Measurements from ENCODE around the gene ART1.
"Not testable (repeated sequence)": the region's sequence is repeated elsewhere in the genome, so short reads cannot be mapped to it uniquely, and the experiment has no call there.

Gene ART1

DNA sequence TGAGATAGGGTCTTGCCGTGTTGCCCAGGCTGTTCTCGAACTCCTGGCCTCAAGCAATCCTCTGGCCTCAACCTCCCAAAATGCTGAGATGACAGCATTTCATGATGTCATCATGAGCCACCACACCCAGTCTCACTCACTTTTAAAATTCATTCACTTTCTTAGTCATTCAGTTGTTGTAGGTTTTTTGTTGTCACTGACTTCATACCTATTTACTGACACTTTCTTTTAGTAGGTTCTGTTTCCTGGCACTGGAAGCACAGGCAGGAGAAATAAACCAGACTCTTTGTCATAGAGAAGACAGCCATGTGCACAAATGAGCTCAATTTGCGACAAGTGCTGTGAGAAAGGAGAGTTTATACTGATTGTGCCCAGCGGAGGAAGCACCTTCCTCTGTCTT is 13.6 kb upstream of the ART1 start:
- no peak for FAIRE-seq
- no peak for DNase-seq (ENCODE audit: extremely low spot score, insufficient read length, low read depth)

DNA sequence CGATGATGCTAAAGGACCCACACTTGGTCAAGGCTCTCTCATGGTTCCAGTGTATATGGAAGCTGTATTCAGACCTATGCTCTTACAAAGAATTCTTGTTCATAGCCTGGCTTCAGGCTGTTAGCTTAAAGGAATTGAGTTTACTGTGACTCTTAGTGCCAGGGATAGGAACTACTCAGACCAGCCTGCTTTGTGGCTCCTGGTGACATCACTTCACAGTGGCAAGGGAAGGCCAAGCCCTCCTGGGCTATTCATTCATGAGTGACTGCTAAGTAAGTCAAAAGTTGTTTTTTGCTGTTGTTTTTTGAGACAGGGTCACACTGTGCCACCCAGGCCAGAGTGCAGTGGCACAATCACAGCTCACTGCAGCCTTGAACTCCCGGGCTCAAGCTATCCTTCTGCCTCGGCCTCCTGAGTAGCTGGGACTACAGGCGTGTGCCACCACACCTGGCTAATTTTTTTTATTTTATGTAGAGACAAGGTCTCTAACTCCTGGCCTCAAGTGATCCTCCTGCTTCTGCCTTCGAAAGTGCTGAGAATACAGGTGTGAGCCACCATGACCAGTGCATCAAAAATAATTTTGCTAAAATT is 12.8 kb upstream of the ART1 start:
- no peak for DNase-seq (ENCODE audit: extremely low spot score, insufficient read length, low read depth)
- no peak for FAIRE-seq

DNA sequence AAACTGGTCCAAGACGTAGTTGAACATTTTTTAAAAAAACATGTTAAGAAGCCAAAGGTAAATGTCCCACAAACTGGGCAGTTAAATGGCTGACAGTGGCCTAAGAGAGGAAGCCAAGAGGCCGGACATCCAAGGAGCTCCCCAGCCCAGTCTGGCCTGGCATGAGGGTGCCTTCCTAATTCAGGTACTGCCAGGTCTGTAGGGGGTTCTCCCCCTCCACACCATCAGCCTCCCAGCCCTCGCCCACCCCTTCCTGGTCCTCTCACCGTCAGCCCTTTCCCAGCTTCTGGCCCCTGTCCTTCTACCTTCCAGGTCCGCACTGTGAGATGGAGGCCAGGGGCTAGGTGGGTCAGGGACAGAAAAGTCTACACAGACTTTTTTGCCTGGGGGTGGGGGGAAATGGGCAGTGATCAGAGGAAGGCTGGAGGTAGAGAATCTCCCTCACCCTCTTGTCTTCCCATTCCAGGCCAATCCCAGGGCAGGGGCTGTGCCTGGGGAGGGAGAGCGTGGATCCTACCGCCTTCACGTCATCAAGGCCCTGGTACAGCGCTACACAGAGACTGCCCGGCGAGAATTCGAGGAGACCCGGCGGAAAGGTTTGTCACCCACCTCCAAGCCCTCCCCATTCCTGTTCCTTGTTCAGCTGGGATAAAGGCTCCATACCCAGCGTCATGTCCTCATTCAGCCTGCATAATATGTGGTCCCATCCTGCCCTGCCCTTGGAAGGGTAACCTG is 9.1 kb upstream of the ART1 start:
- no peak for FAIRE-seq

DNA sequence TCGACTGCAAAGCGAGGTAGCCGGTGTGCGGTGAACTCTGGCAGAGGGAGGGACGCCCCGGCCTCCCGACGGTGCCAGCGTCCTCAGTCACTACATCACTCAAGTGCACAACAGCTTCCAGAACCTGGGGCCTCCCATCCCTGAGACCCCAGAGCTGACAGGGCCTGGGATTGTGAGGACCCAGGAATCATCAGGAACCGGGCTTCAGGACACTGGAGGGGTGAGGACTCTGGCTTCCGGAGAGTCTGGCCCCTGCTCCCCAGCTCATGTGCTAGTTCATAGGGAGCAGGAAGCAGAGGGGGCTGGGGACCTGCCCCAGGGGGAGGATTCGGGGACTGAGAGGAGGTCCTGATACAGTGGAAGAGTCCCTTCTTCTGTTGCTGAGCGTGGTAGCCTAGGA is 7.7 kb upstream of the ART1 start:
- no peak for DNase-seq (ENCODE audit: extremely low spot score, insufficient read length, low read depth)
- no peak for FAIRE-seq

More for the DNA sequence above, 9.1 kb upstream of the ART1 start:
- no peak for DNase-seq (ENCODE audit: extremely low spot score, insufficient read length, low read depth)

DNA sequence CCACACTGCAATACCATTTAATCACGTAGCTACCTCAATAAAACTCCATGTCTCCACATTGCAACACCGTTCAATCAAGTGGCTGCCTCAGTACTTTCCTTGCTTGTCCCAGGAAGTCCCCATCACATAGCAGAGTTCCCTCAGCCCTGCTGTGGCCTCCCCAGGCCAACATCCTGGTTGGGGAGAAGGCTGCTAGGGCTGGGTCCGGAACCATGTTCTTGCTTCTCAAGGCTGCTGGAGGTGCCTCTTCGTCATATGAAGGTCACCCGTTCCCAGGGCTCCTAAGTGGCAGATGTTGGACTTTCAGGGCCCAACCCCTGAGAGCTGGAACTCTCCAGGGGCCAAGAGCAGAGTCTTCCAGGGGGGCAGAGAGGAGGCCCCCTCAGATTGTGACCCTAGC is 6.4 kb upstream of the ART1 start:
- FAIRE-seq = no peak
- DNase-seq (ENCODE audit: extremely low spot score, insufficient read length, low read depth) = no peak

DNA sequence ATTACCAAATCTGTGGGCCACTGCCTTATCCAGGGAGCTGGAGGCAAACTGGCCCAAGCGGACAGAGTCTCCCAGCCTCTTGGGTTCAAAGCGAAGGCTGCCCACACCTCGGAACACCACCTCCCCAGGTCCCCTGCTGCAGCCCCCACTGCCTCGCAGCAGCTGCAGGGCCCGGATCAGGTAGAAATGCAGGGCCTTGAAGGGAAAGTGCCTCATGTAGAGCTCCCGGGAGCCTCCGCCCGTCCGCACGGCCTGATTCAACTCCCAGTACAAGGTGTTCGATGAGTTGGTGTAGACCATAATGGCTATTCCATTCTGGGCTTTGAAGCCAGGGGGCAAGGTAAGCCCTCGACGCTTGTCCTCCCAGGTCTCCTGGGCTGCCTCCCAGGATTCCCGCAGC is 5.1 kb upstream of the ART1 start:
- FAIRE-seq (no peak), DNase-seq (ENCODE audit: extremely low spot score, insufficient read length, low read depth) (no peak)

DNA sequence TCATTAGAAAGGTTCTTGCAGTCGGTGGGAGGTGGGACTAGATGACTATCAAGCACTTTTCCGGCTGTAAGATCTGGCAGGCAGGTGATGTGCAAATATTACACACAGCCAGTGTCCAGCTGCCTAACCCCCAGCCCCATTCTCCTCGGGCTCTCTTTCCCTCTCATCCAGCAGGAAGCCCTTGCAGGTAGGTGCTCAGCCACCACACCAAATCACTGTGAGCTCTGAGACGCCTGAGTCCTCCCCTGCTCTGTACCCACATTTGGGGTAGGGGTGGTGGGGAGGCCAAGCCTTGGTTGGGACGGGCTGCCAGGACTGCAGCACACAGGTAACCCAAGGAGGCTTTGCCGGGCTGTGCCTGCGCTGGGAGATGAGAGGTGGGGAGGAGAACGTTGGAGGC is 3.7 kb upstream of the ART1 start:
- DNase-seq (ENCODE audit: extremely low spot score, insufficient read length, low read depth) (no peak), FAIRE-seq (no peak)

DNA sequence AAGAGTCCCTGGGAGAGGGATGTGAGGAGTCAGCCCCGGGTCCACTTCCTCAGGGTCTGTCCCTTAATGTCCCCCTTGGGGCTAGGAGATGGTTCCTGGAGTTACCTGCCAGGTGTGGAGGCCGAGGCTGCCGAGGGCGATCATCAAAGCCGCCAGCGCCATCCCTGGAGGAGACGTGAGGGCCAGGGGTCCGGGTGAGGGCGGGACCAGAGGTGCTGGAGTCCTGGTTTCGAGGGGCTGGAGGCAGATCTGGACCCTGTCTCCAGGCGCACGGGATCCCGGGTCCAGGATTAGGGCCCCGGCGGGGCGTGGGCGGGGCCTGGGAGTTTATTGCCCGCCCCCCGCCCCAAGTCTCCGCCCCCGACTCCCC is 3.2 kb upstream of the ART1 start, which contains the start of gene ART5:
ART5 (minus strand) TSS at position 292 of the 370 bp plus-strand sequence; CDS start at position 162, 130 bp downstream.
- FAIRE-seq = no peak
- no peak for DNase-seq (ENCODE audit: extremely low spot score, insufficient read length, low read depth)

DNA sequence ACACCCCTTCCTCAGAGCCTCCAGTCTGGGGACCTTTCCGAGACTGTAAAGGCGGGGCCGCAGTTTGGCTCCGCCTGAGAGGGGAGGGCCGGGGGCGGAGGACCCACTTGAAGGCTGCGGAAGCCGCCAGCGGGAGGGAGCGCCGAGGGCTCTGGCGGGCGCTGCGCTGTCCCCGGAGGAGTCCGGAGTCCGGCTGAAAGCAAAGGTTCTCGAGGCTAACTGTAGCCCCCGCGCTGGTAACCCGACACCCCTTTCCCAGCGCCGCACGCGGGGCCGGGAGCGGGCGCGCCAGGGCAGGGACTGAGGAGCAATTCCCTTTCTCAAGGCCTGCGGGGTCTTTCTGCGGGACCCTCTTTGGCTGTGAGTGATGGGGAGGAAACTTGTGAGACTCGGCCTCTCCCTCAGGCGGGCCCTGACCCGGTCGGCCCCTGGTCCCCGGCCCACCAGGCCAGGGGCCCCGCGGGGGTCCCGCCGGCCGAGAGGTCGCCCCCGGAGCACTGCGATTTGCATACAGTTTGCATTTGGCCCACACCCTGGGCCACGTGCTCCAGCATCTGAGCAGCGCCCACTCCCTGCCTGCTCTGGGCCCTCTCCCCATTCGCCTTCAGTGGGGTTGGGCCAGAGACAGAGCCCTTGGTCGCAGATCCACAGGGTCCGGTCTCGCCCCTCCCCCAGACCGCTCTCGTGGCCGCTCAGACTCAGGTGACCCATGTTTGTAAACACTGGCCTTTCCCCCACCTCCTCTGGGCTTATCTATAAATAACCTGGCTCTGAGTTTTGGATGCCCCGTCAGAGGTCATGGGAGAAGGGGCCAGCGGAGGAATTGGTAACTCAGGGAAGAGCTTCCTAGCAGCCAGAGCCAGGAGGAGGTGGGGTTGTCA is 2.6 kb upstream of the ART1 start:
- peak; percentile 23 for DNase-seq (ENCODE audit: extremely low spot score, insufficient read length, low read depth)
- no peak for FAIRE-seq

DNA sequence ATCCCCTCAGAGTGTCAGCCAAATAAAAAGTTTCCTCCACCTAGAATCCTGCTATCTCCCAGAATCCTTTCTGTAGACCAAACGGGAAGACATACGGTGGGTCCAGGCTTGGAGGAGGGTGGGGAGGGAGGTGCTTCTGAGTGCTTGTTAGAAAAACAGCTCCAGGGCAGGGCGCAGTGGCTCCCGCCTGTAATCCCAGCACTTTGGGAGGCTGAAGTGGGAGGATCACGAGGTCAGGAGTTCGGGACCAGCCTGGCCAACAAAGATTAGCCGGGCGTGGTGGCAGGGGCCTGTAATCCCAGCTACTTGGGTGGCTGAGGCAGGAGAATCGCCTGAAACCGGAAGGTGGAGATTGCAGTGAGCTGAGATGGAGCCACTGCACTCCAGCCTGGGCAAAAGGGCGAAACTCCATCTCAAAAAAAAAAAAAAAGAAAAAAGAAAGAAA is 1.8 kb upstream of the ART1 start:
- not testable (repeated sequence) for DNase-seq (ENCODE audit: extremely low spot score, insufficient read length, low read depth); FAIRE-seq

DNA sequence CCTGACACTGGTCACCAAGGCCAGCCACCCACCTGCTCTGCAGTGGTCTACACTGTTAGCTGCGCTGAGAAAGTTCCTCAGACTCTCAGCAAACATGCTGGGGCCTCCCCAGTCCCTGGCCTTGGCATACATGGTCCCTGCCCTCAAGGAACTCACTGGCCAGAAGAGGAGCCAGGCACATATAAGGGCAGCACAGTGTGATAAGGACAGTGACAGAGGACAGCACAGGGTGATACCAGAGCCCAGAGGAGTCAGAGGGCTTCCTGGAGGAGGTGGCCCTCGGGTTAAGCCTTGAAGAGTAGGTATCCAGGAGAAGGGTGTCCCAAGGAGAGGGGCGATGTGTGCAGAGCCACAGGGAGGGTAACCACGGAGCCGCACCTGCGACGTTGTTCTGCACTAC is 624 bp downstream of the ART1 start:
- DNase-seq (ENCODE audit: extremely low spot score, insufficient read length, low read depth) (no peak), FAIRE-seq (no peak)

DNA sequence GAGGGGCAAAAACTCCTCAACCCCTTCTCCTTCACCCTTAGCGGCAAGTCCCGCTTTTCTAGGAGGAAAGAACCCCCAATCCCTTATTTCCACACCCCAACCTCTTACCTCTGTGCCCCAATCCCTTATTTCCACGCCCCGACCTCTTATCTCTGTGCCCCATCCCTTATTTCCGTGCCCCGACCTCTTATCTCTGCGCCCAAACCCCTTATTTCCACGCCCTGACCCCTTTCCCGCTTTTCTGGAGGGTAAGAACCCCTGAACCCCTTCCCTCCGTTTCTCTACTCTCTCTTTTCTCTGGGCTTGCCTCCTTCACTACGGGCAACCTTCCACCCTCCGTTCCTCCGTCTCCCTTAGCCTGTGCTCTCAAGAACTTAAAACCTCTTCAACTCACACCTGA is 3.9 kb downstream of the ART1 start:
- not testable (repeated sequence) for FAIRE-seq; DNase-seq (ENCODE audit: extremely low spot score, insufficient read length, low read depth)

DNA sequence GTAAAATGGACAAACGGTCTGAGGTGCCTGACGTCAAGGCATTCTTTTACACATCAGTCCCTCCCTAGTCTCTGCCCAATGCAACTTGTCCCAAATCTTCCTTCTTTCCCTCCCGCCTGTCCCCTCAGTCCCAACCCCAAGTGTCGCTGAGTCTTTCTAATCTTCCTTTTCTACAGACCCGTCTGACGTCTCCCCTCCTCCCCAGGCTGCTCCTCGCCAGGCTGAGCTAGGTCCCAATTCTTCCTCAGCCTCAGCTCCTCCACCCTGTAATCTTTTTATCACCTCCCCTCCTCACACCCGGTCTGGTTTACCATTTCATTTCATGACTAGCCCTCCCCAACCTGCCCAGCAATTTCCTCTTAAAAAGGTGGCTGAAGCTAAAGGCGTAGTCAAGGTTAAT is 4.4 kb downstream of the ART1 start:
- not testable (repeated sequence) for DNase-seq (ENCODE audit: extremely low spot score, insufficient read length, low read depth); FAIRE-seq

DNA sequence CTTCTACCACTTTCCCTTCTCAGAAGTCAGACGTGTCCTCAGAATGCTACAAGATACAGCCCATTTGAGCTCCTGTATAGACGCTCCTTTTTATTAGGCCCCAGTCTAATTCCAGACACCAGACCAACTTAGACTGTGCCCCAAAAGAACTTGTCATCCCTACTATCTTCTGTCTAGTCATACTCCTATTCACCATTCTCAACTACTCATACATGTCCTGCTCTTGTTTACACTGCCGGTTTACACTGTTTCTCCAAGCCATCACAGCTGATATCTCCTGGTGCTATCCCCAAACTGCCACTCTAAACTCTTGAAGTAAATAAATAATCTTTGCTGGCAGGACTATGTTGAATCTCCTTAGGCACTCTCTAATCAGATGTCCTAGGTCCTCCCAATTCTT is 7.6 kb downstream of the ART1 start:
- FAIRE-seq; DNase-seq (ENCODE audit: extremely low spot score, insufficient read length, low read depth): not testable (repeated sequence)

DNA sequence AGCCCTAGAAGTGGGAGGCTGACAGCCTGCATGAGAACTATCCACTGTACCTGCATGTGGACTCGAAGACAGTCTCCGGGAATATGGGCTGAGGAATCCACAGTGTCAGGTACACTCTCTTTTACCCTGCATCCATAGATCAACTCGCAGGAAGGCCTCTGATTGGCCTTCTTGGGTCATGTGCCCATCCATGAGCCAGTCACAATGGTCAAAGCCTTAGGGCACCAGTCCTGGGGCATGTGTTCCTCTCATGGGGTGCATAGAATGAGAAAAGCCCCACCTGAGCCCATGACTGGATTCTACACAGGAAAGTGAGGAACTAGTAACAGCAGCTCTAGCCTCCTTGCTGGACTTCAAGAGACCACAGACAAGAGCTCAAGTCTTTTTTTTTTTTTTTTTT is 10.6 kb downstream of the ART1 start:
- no peak for DNase-seq (ENCODE audit: extremely low spot score, insufficient read length, low read depth)
- FAIRE-seq = no peak

DNA sequence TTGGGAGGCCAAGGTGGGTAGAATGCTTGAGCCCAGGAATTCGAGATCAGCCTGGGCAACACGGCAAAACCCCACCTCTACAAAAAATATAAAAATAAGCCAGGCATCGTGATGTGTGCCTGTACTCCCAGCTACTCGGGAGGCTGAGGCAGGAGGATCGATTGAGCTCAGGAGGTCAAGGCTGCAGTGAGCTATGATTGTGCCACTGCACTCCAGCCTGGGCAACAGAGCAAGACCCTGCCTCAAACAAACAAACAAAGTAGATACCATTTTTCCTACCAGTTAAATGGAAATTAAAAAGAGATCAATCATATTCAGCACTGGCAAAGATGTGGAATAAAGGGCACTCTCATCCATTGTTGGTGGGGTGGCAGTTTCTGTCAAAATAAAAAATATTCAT is 12.4 kb downstream of the ART1 start:
- FAIRE-seq; DNase-seq (ENCODE audit: extremely low spot score, insufficient read length, low read depth): not testable (repeated sequence)

DNA sequence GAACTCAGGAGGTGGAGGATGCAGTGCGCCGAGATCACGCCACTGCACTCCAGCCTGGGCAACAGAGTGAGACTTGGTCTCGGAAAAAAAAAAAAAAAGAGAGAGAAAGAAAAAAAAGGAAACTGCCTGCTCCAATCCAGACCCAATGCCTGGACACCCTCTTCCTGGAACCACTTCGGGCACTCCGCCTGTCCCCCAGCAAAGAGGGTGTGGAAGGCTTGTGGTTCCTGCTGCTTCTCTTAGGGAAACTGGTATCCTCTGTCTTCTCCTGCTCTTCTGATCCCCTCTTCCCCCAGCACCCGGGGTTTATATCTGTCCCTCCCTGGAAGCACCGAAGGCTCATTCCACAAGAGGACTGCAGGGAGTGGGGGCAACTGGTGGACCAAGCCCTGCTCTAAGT is 13.3 kb downstream of the ART1 start:
- FAIRE-seq (no peak), DNase-seq (ENCODE audit: extremely low spot score, insufficient read length, low read depth) (no peak)

DNA sequence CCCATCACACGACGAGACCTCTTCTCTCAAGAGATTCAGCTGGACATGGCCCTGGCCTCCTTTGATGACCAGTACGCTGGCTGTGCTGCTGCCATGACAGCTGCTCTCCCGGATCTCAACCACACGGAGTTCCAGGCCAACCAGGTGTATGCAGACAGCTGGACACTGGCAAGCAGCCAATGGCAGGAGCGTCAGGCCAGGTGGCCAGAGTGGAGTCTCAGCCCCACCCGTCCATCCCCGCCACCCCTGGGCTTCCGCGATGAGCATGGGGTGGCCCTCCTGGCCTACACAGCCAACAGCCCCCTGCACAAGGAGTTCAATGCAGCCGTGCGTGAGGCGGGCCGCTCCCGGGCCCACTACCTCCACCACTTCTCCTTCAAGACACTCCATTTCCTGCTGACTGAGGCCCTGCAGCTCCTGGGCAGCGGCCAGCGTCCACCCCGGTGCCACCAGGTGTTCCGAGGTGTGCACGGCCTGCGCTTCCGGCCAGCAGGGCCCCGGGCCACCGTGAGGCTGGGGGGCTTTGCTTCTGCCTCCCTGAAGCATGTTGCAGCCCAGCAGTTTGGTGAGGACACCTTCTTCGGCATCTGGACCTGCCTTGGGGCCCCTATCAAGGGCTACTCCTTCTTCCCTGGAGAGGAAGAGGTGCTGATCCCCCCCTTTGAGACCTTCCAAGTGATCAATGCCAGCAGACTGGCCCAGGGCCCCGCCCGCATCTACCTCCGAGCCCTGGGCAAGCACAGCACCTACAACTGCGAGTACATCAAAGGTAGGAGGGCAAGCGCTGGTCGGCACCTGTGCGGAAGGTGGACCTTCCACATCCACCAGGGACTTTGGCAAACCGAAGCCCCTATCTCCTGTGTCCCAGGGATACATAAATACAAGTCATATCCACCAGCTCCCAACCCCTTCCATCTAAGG is 14.9 kb downstream of the ART1 start:
- no peak for FAIRE-seq
- no peak for DNase-seq (ENCODE audit: extremely low spot score, insufficient read length, low read depth)

DNA sequence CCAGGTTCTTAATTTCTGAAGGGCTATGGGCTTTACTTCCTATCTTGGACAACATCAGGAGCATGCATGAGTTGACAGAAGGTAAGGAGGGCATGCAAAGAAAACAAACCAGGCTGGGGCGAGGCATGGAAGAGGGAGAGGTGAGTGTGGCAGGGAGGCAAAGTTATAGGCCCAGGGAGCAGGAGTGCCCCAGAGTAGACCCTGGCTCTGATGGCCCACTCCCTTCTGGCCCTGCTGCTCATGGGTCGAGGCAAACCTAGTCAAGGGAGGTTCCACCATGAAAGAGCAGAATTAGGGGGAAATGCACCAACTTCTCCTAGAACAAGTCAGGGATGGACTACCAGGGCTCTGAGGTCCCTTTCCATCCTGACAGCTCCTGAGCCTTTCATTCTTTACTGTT is 16.0 kb downstream of the ART1 start:
- DNase-seq (ENCODE audit: extremely low spot score, insufficient read length, low read depth) (no peak), FAIRE-seq (no peak)

DNA sequence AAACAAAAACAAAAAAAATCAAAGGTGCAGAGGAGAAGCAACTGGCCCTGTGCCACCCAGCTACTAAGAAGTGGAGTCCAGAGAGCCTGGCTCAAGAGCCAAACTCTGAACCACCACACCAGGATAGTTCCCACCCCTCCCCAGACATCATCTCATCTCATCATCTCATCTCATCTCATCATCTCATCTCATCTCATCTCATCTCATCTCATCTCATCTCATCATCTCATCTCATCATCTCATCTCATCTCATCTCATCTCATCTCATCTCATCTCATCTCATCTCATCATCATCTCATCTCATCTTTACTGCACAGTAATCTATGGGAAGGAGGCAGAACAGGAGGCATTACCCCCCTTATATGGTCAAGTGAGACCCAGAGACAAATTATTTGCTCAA is 17.9 kb downstream of the ART1 start:
- DNase-seq (ENCODE audit: extremely low spot score, insufficient read length, low read depth) = no peak
- FAIRE-seq = no peak

All from GM18507 (cell line).